Bronchial epithelial cell (primary cell): ENCODE measurements around the gene LAMA2. TPM values are rescaled to one million over a fixed set of nuclear protein-coding genes. Genes with fewer than 3 reads are reported as not detected.

Experiments used
- DNase-seq: peaks from one replicate; pipeline ENCODE4 v3.0.0-alpha.2; 2010; ENCODE audit warnings: low read depth
- FAIRE-seq: peaks from 2 replicates; lab custom pipeline; 2011; peaks lifted over from hg19 to GRCh38; lab: Jason Lieb, UNC
- H3K27me3 ChIP-seq: 2 replicates; pipeline ENCODE4 v1.5.1; 2011; ENCODE audit warnings: low read length; ENCODE audit not compliant: control insufficient read depth, insufficient read depth
- H3K36me3 ChIP-seq: 2 replicates; pipeline ENCODE4 v1.5.1; 2011; ENCODE audit warnings: low read length; ENCODE audit not compliant: control insufficient read depth, insufficient read depth
- H3K4me3 ChIP-seq: 2 replicates; pipeline ENCODE4 v1.5.1; 2011; ENCODE audit warnings: mild to moderate bottlenecking, low read depth, low read length, control low read depth
- total RNA-seq: library from RNA; depleted of rRNA; stranded (reverse); fragments of >200 nt; gene quantifications from 2 replicates; pipeline ENCODE4 v1.2.1, GENCODE V29; 2014
- TF ChIP-seq, protein P1 (sequence below): IDR thresholded peaks from 2 replicates; pipeline ENCODE4 v1.5.1; 2011; ENCODE audit warnings: mild to moderate bottlenecking, moderate library complexity, low read length, control low read depth, inconsistent platforms; ENCODE audit not compliant: insufficient read depth, severe bottlenecking

The LAMA2 gene
- total RNA-seq, 1 donor from 2014 or later: 2.6 TPM

DNA sequence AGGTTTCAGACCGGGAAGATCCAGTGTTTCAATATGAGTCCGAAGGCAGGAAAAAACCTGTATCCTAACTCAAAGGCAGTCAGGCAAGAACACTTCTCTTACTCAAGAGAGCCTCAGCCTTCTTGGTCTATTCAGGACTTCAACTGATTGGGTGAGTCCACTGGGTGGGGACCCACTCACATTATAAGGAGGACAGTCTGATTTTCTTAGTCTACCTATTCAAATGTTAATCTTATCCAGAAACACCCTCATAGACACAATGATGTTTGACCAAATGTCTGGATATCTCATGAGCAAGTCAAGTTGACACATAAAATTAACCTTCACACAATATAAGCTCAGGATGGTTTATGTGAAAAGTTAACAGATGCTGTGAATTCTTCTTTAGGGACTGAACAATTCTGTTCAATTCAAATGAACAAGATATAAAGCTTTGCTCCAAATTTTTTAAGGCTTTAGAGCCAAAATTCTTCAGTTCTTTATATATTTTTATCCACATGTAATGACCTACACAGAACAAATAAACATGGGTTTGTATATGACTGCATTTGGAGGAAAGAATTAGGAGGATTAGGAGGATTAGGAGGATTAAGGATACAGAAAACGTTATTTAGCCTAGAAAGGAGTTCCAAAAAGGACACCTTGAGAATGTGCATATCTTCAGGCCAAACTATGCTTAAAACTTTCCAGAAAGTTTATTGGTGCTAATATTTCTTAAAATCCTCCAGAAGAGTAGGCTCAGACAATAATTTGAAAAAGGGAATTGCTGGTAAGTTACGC is 35.3 kb upstream of the LAMA2 start:
- H3K36me3 ChIP-seq: no peaks in the 10 kb centered on the region
- FAIRE-seq (no peak), DNase-seq (no peak)
- TF ChIP-seq, protein P1, sequence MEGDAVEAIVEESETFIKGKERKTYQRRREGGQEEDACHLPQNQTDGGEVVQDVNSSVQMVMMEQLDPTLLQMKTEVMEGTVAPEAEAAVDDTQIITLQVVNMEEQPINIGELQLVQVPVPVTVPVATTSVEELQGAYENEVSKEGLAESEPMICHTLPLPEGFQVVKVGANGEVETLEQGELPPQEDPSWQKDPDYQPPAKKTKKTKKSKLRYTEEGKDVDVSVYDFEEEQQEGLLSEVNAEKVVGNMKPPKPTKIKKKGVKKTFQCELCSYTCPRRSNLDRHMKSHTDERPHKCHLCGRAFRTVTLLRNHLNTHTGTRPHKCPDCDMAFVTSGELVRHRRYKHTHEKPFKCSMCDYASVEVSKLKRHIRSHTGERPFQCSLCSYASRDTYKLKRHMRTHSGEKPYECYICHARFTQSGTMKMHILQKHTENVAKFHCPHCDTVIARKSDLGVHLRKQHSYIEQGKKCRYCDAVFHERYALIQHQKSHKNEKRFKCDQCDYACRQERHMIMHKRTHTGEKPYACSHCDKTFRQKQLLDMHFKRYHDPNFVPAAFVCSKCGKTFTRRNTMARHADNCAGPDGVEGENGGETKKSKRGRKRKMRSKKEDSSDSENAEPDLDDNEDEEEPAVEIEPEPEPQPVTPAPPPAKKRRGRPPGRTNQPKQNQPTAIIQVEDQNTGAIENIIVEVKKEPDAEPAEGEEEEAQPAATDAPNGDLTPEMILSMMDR: no peak
- no peak overlapping the region for H3K4me3 ChIP-seq
- no peaks in the 10 kb centered on the region for H3K27me3 ChIP-seq

DNA sequence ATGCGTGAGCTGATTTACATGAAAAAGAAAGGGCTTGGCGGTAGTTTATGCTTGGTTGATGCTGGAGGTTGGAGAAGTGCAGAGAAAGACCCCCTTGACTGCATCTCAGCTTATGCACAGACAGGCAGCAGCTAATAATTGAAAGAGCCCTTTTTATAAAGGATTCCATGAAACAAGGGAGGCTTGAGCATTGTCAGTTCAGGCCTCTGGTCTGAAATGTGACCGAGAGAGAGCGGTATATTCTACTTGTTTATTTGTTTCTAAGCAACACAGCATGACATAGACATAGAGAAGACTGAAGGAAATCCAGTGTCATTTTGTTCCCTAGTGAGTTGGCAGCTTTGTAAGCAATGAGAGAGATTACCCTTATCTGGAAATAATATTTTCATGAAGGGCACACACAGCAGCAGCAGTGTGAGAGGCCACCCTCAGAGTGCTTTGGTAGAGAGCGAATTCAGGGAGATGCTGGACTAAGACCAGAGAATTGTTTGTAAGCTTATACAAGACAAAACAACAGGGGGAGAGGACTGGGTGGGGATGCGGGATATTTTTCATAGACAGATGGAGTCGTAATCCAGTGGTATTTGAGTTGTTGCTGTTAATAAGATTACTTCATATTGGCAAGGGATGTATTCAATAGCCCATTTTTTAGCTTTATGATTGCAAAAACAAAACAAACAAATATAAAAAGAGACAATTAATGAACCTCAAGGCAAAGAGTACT is 34.6 kb upstream of the LAMA2 start:
- DNase-seq (no peak), FAIRE-seq (no peak)
- H3K27me3 ChIP-seq: no peaks in the 10 kb centered on the region
- TF ChIP-seq, protein P1: no peak
- H3K36me3 ChIP-seq: no peaks in the 10 kb centered on the region
- no peak overlapping the region for H3K4me3 ChIP-seq

DNA sequence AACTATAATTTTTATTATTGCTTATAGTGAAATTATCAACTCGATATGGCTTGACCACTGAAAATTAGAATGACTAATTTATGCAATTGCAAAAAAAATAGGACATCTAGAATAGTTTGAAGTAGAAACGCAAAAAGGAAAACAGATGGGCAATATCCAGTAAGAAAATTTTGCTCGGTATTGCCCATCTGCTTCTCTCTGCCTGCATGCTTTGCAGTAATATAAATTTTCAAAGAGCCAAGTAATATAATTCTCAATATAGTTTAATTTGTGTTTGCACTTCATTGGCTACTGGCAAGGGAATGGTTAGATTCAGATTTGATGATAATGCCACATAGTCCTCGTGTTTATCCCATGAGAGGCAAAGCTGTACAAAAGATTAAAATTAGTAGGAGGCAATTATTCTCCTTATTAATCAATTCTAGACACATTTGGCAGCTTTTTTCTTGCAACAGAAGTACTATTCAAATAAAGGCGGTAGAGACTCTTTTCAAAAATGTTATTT is 27.3 kb upstream of the LAMA2 start:
- Histone ChIP-seq H3K4me3 (no peak overlapping the region), H3K36me3 (no peaks in the 10 kb centered on the region), H3K27me3 (no peaks in the 10 kb centered on the region)
- TF ChIP-seq, protein P1: no peak
- DNase-seq (no peak), FAIRE-seq (no peak)

DNA sequence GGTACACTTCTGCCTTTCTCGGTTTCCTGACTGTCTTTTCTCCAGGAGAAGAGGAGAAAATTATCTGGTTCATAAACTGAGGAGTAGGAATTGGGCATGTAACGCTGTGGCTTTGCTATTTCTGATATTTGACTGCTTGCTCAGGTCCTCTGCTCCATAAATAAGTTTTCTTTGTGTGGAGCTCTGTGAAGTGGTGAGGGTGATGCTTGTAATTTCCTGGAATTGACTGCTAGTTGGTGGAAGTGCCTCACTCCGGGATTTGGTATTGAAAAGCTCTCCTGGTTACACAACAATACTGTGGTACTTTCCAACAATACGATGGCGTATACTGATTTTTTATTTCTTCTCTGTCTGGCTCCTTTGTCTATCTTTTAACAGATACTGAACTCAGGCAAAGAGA is 25.1 kb upstream of the LAMA2 start:
- FAIRE-seq (no peak), DNase-seq (no peak)
- TF ChIP-seq, protein P1: no peak
- no peaks in the 10 kb centered on the region for H3K27me3 ChIP-seq
- H3K36me3 ChIP-seq: no peaks in the 10 kb centered on the region
- H3K4me3 ChIP-seq: no peak overlapping the region

DNA sequence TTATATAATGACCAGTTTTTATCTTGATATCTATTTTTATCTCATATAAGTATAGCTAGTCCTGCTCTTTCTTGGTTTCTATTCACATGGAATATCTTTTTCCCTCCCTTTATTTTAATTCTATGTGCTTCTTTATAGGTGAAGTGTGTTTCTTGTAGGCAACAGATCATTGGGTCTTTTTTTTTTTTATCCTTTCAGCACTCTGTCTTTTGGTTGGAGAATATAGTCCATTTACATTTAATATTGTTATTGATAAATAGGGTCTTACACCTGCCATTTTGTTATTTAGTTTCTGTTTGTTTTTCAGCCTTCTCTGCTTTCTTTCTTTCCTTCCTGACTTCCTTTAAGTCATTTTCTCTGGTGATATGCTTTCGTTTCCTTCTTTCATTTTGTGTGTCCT is 22.2 kb upstream of the LAMA2 start:
- no peak for DNase-seq
- H3K4me3 ChIP-seq: no peak overlapping the region
- no peak for FAIRE-seq
- peaks cover 2% of the 10 kb centered on the region for H3K27me3 ChIP-seq
- no peaks in the 10 kb centered on the region for H3K36me3 ChIP-seq
- TF ChIP-seq, protein P1: no peak
